HepG2 (cell line): ENCODE measurements around the gene GRIK2. TPM values are rescaled to one million over a fixed set of nuclear protein-coding genes. Genes with fewer than 3 reads are reported as not detected.

Experiments used
- ATAC-seq: fragments of 200-7000 bp; cut with Tn5 transposase; 3 replicates; pipeline ENCODE4 v1.9.1; 2020; ENCODE audit warnings: mild to moderate bottlenecking, moderate library complexity
- BruUV-seq: library from RNA; stranded (reverse); fragments of 400-500 nt; replicated peaks from 2 replicates; lab custom pipeline; 2021; lab: Mats Ljungman, UMichigan
- CTCF ChIA-PET: fragments of 300-600 bp; formaldehyde crosslinking; extraction: SDS; loops from one replicate; lab custom pipeline; 2021; ENCODE audit warnings: low total read pairs, inconsistent platforms, low intra/inter-chr PET ratio; lab: Yijun Ruan, JAX
- POLR2A ChIA-PET: fragments of 350-600 bp; sonication (Branson Sonifier 250); formaldehyde crosslinking; loops from one replicate; lab custom pipeline; 2020; ENCODE audit warnings: antibody characterized with exemption, inconsistent platforms; lab: Yijun Ruan, JAX
- DNase-seq: peaks from one replicate; pipeline ENCODE4 v3.0.0-alpha.2; 2015; ENCODE audit warnings: low spot score
- FAIRE-seq: peaks from 3 replicates; lab custom pipeline; 2011; peaks lifted over from hg19 to GRCh38; lab: Jason Lieb, UNC
- H2AFZ ChIP-seq: one replicate; pipeline ENCODE4 v1.6.1; 2011; ENCODE audit warnings: low read length, inconsistent platforms
- H3K27ac ChIP-seq: fragments of 300-600 bp; 3 replicates; pipeline ENCODE4 v1.8.0; 2011; ENCODE audit warnings: mixed run types, mild to moderate bottlenecking, mixed read lengths, low read length, inconsistent platforms; ENCODE audit not compliant: insufficient read depth; ENCODE audit errors: extremely low read length
- H3K27me3 ChIP-seq, 2 experiments: fragments of 200-600 bp in 1 of 2; 2 replicates in 1 of 2; 3 replicates in 1 of 2; pipeline versions ENCODE4 v1.6.0 to v1.8.0; 2011; ENCODE audit warnings: low read length in 2 of 2, mild to moderate bottlenecking in 2 of 2, moderate library complexity in 2 of 2, inconsistent platforms in 1 of 2; ENCODE audit not compliant: insufficient read depth in 2 of 2, control insufficient read depth in 1 of 2
- H3K36me3 ChIP-seq, 2 experiments: fragments of 200-600 bp in 1 of 2; replicated peaks in 1 of 2; 2 replicates in 1 of 2; 3 replicates in 1 of 2; pipeline versions ENCODE4 v1.5.1 to v1.8.0; 2011; ENCODE audit warnings: low read length in 2 of 2, inconsistent platforms in 1 of 2; ENCODE audit not compliant: insufficient read depth in 2 of 2, control insufficient read depth in 1 of 2
- H3K4me1 ChIP-seq: 2 replicates; pipeline ENCODE4 v1.5.1; 2012; ENCODE audit warnings: low read length, inconsistent platforms; ENCODE audit not compliant: insufficient read depth
- H3K4me2 ChIP-seq: 2 replicates; pipeline ENCODE4 v1.6.0; 2011; ENCODE audit warnings: low read depth, low read length, inconsistent platforms
- H3K4me3 ChIP-seq, 3 experiments: fragments of 200-600 bp in 1 of 3; sonication (generic), shearing (Covaris generic) in 1 of 3; replicated peaks in 1 of 3; 2 replicates each; pipeline ENCODE4 v1.5.1; 2011 to 2016; ENCODE audit warnings: low read length in 3 of 3, inconsistent platforms in 2 of 3, low read depth in 2 of 3, mild to moderate bottlenecking in 2 of 3, control low read depth in 1 of 3, mixed read lengths in 1 of 3; ENCODE audit not compliant: insufficient read depth in 1 of 3
- H3K79me2 ChIP-seq: one replicate; pipeline ENCODE4 v1.6.1; 2011; ENCODE audit warnings: low read length, inconsistent platforms; ENCODE audit not compliant: insufficient read depth
- H3K9ac ChIP-seq: 2 replicates; pipeline ENCODE4 v1.6.0; 2011; ENCODE audit warnings: mild to moderate bottlenecking, low read depth, low read length, inconsistent platforms; ENCODE audit not compliant: insufficient read depth
- H3K9me3 ChIP-seq: 2 replicates; pipeline ENCODE4 v1.5.1; 2012; ENCODE audit warnings: mild to moderate bottlenecking, low read length
- H4K20me1 ChIP-seq: 2 replicates; pipeline ENCODE4 v1.6.0; 2011; ENCODE audit warnings: inconsistent platforms, mild to moderate bottlenecking, low read length, moderate library complexity; ENCODE audit not compliant: insufficient read depth
- CREB1 ChIP-seq, 2 experiments: fragments of 450-650 bp in 1 of 2; IDR thresholded peaks; 2 replicates each; pipeline ENCODE4 v1.6.1; 2016 to 2017; ENCODE audit warnings: control low read depth in 1 of 2, mild to moderate bottlenecking in 1 of 2, missing compliant biosample characterization in 1 of 2, missing genetic modification characterization in 1 of 2
- ZNF142 ChIP-seq: sonication (generic); formaldehyde crosslinking; IDR thresholded peaks from 2 replicates; pipeline ENCODE4 v1.4.0; 2020; ENCODE audit warnings: missing genetic modification reagents
- ZNF264 ChIP-seq: sonication (generic); formaldehyde crosslinking; IDR thresholded peaks from 2 replicates; pipeline ENCODE4 v1.4.0; 2020; ENCODE audit warnings: missing genetic modification reagents
- WGBS: methylation state at CpG from one replicate; pipeline ENCODE4 v1.1.6; 2017; ENCODE audit warnings: low lambda C conversion rate; 5-methylcytosine and 5-hydroxymethylcytosine counted together
- in situ Hi-C: cut with HindIII; loops from 2 replicates; pipeline ENCODE4 v1.10.0; 2017; ENCODE audit warnings: low pct_unique_long_range_greater_than_20kb; ENCODE audit not compliant: extremely low pct_ligation_motif_present
- intact Hi-C: fragments of 100-400 bp; cut with micrococcal nuclease; formaldehyde crosslinking; loops from one replicate; pipeline ENCODE4 v1.10.0; 2022; ENCODE audit not compliant: unreplicated experiment
- polyA plus RNA-seq, 8 experiments: library from polyadenylated mRNA; depleted of rRNA in 3 of 8; stranded (reverse) in 7 of 8; unstranded in 1 of 8; fragments of >200 nt; fragmentation: Illumina TruSeq in 4 of 8; extraction: Trizol in 4 of 8; gene quantifications; 2 replicates each; pipeline versions ENCODE4 v1.2.1 to v1.2.3, GENCODE V29; 2011 to 2016; ENCODE audit warnings: low read depth in 4 of 8, missing spikeins in 1 of 8, mixed read lengths in 1 of 8; ENCODE audit not compliant: insufficient read depth in 1 of 8
- total RNA-seq, 5 experiments: library from RNA; depleted of rRNA; stranded (reverse); fragments of >200 nt; fragmentation: Illumina TruSeq; extraction: Trizol; gene quantifications; 2 replicates each; pipeline ENCODE4 v1.2.3, GENCODE V29; 2016; ENCODE audit warnings: low read depth in 1 of 5
- TF ChIP-seq, protein P1 (sequence below): sonication (generic); formaldehyde crosslinking; IDR thresholded peaks from 2 replicates; pipeline ENCODE4 v1.4.0; 2020; ENCODE audit warnings: missing genetic modification reagents, borderline replicate concordance

GRIK2 gene
- total and polyA plus RNA-seq, 2 of the 13 experiments (the other 11 are each of a cell fraction or from before 2014, with no cell fraction given) = not detected

GRCh38 chr6:101926149-101926925, 532.8 kb downstream of the GRIK2 start:
- in situ Hi-C loops = no loop called here

More at GRCh38 chr6:101926149-101926925, 532.8 kb downstream of the GRIK2 start:
- Histone ChIP-seq H4K20me1 (no peaks in the 10 kb centered on the region), H3K27ac (no peak overlapping the region), H2AFZ (no peak overlapping the region), H3K27me3 (no peaks in the 10 kb centered on the region), H3K36me3 (no peaks in the 10 kb centered on the region), H3K4me1 (no peaks in the 10 kb centered on the region), H3K4me3 (no peak overlapping the region), H3K4me2 (no peak overlapping the region), H3K79me2 (no peaks in the 10 kb centered on the region), H3K9me3 (no peaks in the 10 kb centered on the region), H3K9ac (no peak overlapping the region)
- TF ChIP-seq ZNF264 (CRISPR knock-in tag) (no peak), ZNF142 (no peak), CREB1 (IDR thresholded peaks at IDR 0.05) (0 out of 2 replicates have a peak, but pooled peaks have one; percentile 50), CREB1 (CRISPR knock-in tag; IDR thresholded peaks at IDR 0.05) (no peak)
- TF ChIP-seq, protein P1, sequence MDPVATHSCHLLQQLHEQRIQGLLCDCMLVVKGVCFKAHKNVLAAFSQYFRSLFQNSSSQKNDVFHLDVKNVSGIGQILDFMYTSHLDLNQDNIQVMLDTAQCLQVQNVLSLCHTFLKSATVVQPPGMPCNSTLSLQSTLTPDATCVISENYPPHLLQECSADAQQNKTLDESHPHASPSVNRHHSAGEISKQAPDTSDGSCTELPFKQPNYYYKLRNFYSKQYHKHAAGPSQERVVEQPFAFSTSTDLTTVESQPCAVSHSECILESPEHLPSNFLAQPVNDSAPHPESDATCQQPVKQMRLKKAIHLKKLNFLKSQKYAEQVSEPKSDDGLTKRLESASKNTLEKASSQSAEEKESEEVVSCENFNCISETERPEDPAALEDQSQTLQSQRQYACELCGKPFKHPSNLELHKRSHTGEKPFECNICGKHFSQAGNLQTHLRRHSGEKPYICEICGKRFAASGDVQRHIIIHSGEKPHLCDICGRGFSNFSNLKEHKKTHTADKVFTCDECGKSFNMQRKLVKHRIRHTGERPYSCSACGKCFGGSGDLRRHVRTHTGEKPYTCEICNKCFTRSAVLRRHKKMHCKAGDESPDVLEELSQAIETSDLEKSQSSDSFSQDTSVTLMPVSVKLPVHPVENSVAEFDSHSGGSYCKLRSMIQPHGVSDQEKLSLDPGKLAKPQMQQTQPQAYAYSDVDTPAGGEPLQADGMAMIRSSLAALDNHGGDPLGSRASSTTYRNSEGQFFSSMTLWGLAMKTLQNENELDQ (CRISPR knock-in tag) = no peak
- no TSS peak for BruUV-seq
- WGBS = 9% methylated on average over 7 of the region's 7 CpGs
- intact Hi-C loops = no loop called here
- DNase-seq (no peak), FAIRE-seq (no peak), ATAC-seq (no peak)
- CTCF ChIA-PET = no interaction called here
- POLR2A ChIA-PET = no interaction called here
